CD14-positive monocyte (primary cell): Measurements from ENCODE around the gene CFAP61. TPM values are rescaled to one million over a fixed set of nuclear protein-coding genes. Genes with fewer than 3 reads are reported as not detected.

Source experiments
- DNase-seq, 3 donors: peaks; one replicate each; pipeline ENCODE4 v3.0.0-alpha.2; 2011 to 2022
- H2AFZ ChIP-seq: 2 replicates; pipeline ENCODE4 v1.6.0; 2012; ENCODE audit warnings: mild to moderate bottlenecking, low read depth, low read length, inconsistent platforms; ENCODE audit not compliant: insufficient read depth, poor library complexity, severe bottlenecking
- H3K27ac ChIP-seq, 2 donors: 1 replicate in 1 of 2; 2 replicates in 1 of 2; pipeline ENCODE4 v1.5.1; 2012 to 2013; ENCODE audit warnings: low read length in 2 of 2, control low read depth in 1 of 2, inconsistent platforms in 1 of 2, low read depth in 1 of 2, mild to moderate bottlenecking in 1 of 2
- H3K27me3 ChIP-seq, 2 donors: one replicate each; pipeline versions ENCODE4 v1.6.0 to v1.6.1; 2011 to 2013; ENCODE audit warnings: low read length in 2 of 2; ENCODE audit not compliant: control insufficient read depth in 2 of 2, insufficient read depth in 2 of 2
- H3K36me3 ChIP-seq, 2 donors: replicated peaks in 1 of 2; 1 replicate in 1 of 2; 2 replicates in 1 of 2; pipeline versions ENCODE4 v1.5.1 to v1.6.1; 2012 to 2013; ENCODE audit warnings: low read length in 2 of 2, control low read depth in 1 of 2, inconsistent platforms in 1 of 2, mild to moderate bottlenecking in 1 of 2; ENCODE audit not compliant: insufficient read depth in 2 of 2, control insufficient read depth in 1 of 2
- H3K4me1 ChIP-seq, 2 donors: 1 replicate in 1 of 2; 2 replicates in 1 of 2; pipeline versions ENCODE4 v1.5.1 to v1.6.1; 2012 to 2013; ENCODE audit warnings: low read length in 2 of 2, control low read depth in 1 of 2, inconsistent platforms in 1 of 2, mild to moderate bottlenecking in 1 of 2, moderate library complexity in 1 of 2; ENCODE audit not compliant: insufficient read depth in 2 of 2, control insufficient read depth in 1 of 2
- H3K4me2 ChIP-seq: replicated peaks from 2 replicates; pipeline ENCODE3; 2012; ENCODE audit warnings: low read length, moderate library complexity, mild to moderate bottlenecking; ENCODE audit not compliant: poor library complexity, severe bottlenecking; ENCODE audit errors: extremely low read depth
- H3K4me3 ChIP-seq, 3 experiments: fragments of 200-600 bp in 1 of 3; sonication (generic) in 1 of 3; replicated peaks in 1 of 3; 1 replicate in 2 of 3; 2 replicates in 1 of 3; pipeline ENCODE4 v1.5.1; 2011 to 2013; ENCODE audit warnings: low read length in 3 of 3, mild to moderate bottlenecking in 3 of 3, control low read depth in 2 of 3, low read depth in 2 of 3, inconsistent platforms in 1 of 3, moderate library complexity in 1 of 3
- H3K79me2 ChIP-seq: 2 replicates; pipeline ENCODE4 v1.6.0; 2012; ENCODE audit warnings: mild to moderate bottlenecking, control low read depth, inconsistent platforms, low read length, moderate library complexity; ENCODE audit not compliant: insufficient read depth
- H3K9ac ChIP-seq: 2 replicates; pipeline ENCODE4 v1.6.0; 2017; ENCODE audit warnings: low read length, mild to moderate bottlenecking; ENCODE audit not compliant: insufficient read depth, poor library complexity, severe bottlenecking
- H3K9me3 ChIP-seq, 2 donors: replicated peaks in 1 of 2; 1 replicate in 1 of 2; 2 replicates in 1 of 2; pipeline versions ENCODE4 v1.5.1 to v1.6.1; 2012 to 2013; ENCODE audit warnings: low read length in 2 of 2, control low read depth in 1 of 2; ENCODE audit not compliant: control insufficient read depth in 1 of 2, insufficient read depth in 1 of 2
- H4K20me1 ChIP-seq: 2 replicates; pipeline ENCODE4 v1.6.0; 2012; ENCODE audit warnings: mild to moderate bottlenecking, low read length, control low read depth, moderate library complexity; ENCODE audit not compliant: insufficient read depth
- H3K27ac Mint-ChIP-seq, 7 donors: one replicate each; pipeline ENCODE4 v1.8.0; 2020; ENCODE audit warnings: mild to moderate bottlenecking in 7 of 7, mixed read lengths in 7 of 7, moderate library complexity in 6 of 7, inconsistent platforms in 2 of 7
- H3K27me3 Mint-ChIP-seq, 3 donors: one replicate each; pipeline ENCODE4 v1.8.0; 2021 to 2022; ENCODE audit warnings: low read depth in 3 of 3, mild to moderate bottlenecking in 3 of 3, mixed read lengths in 3 of 3, moderate library complexity in 3 of 3, inconsistent platforms in 1 of 3
- H3K36me3 Mint-ChIP-seq, 2 donors: one replicate each; pipeline ENCODE4 v1.8.0; 2020; ENCODE audit warnings: mixed read lengths in 2 of 2, inconsistent platforms in 1 of 2, mild to moderate bottlenecking in 1 of 2
- H3K4me1 Mint-ChIP-seq: one replicate; pipeline ENCODE4 v1.8.0; 2020; ENCODE audit warnings: mild to moderate bottlenecking, mixed read lengths
- H3K4me3 Mint-ChIP-seq, 2 donors: one replicate each; pipeline ENCODE4 v1.8.0; 2020; ENCODE audit warnings: mild to moderate bottlenecking in 2 of 2, mixed read lengths in 2 of 2, moderate library complexity in 1 of 2
- H3K9me3 Mint-ChIP-seq, 7 donors: one replicate each; pipeline ENCODE4 v1.8.0; 2020 to 2022; ENCODE audit warnings: mixed read lengths in 7 of 7, mild to moderate bottlenecking in 6 of 7, moderate library complexity in 6 of 7, inconsistent platforms in 2 of 7
- CTCF ChIP-seq: fragments of 200-600 bp; IDR thresholded peaks from one replicate; pipeline ENCODE4 v1.8.0; 2022; ENCODE audit warnings: antibody characterized with exemption, mild to moderate bottlenecking
- WGBS: methylation state at CpG from one replicate; pipeline ENCODE4 v1.1.5; 2013; ENCODE audit warnings: missing lambda C conversion rate; ENCODE audit not compliant: insufficient coverage; 5-methylcytosine and 5-hydroxymethylcytosine counted together
- intact Hi-C, 2 donors: fragments of 100-400 bp; cut with micrococcal nuclease; formaldehyde crosslinking; loops; one replicate each; pipeline versions ENCODE4 v1.15.0 to v1.15.1; 2023
- polyA plus RNA-seq, 3 donors: library from polyadenylated mRNA; depleted of rRNA in 1 of 3; unstranded in 2 of 3; stranded (reverse) in 1 of 3; fragments of 300-500 nt in 2 of 3; fragments of >200 nt in 1 of 3; fragmentation: Illumina TruSeq in 2 of 3; gene quantifications; 1 replicate in 2 of 3; 2 replicates in 1 of 3; pipeline ENCODE4 v1.2.3, GENCODE V29; 2012 to 2021

The CFAP61 gene
- polyA plus RNA-seq, 3 donors = not detected

- no peak overlapping the region for H3K9ac ChIP-seq
- Mint-ChIP-seq H3K27ac (no peak overlapping the region), H3K27me3 (peaks cover 0 to 8% (median 3%) of the 10 kb centered on the region in 3 donors), H3K9me3 (peaks cover 0 to 2% (median 0%) of the 10 kb centered on the region in 7 donors), H3K4me1 (no peaks in the 10 kb centered on the region), H3K4me3 (no peak overlapping the region), H3K36me3 (no peaks in the 10 kb centered on the region)
- TF ChIP-seq CTCF = no peak
- intact Hi-C loops = loop anchor here in 1 of 2 donors (10.0 kb wide), 2 partner anchors 315 to 505 kb away; no protein-coding TSS in a partner anchor
- H3K27me3 ChIP-seq = no peaks in the 10 kb centered on the region
- no peaks in the 10 kb centered on the region for H3K36me3 ChIP-seq
- no peak overlapping the region for H3K27ac ChIP-seq
- no peak overlapping the region for H3K4me3 ChIP-seq
- no peak overlapping the region for H3K4me2 ChIP-seq
- H3K9me3 ChIP-seq = no peaks in the 10 kb centered on the region
- H3K79me2 ChIP-seq = no peaks in the 10 kb centered on the region
- H4K20me1 ChIP-seq = no peaks in the 10 kb centered on the region
- H2AFZ ChIP-seq = no peak overlapping the region
- WGBS = no CpG with 5 or more reads among the region's 1 CpG
- no peak for DNase-seq
- H3K4me1 ChIP-seq = no peaks in the 10 kb centered on the region
Observed at GRCh38 chr20:20089939-20090338, 37.6 kb downstream of the CFAP61 start.

GRCh38 chr20:20092827-20093226, 40.5 kb downstream of the CFAP61 start:
- Histone ChIP-seq H3K79me2 (no peaks in the 10 kb centered on the region), H4K20me1 (no peaks in the 10 kb centered on the region), H3K27ac (no peak overlapping the region), H3K4me2 (no peak overlapping the region), H3K9ac (no peak overlapping the region), H3K4me1 (no peaks in the 10 kb centered on the region), H3K27me3 (no peaks in the 10 kb centered on the region), H3K36me3 (no peaks in the 10 kb centered on the region), H3K9me3 (no peaks in the 10 kb centered on the region), H3K4me3 (no peak overlapping the region), H2AFZ (no peak overlapping the region)
- Mint-ChIP-seq H3K4me3 (no peak overlapping the region), H3K36me3 (no peaks in the 10 kb centered on the region), H3K27ac (peak overlapping the region in 1 of 7 donors; percentile 66), H3K9me3 (peaks cover 0 to 2% (median 0%) of the 10 kb centered on the region in 7 donors), H3K4me1 (no peaks in the 10 kb centered on the region), H3K27me3 (peaks cover 1 to 8% (median 6%) of the 10 kb centered on the region in 3 donors)
- WGBS = 96% methylated on average over 3 of the region's 4 CpGs
- intact Hi-C loops = no loop called here
- DNase-seq = no peak
- no peak for TF ChIP-seq CTCF
